HL-60 (cell line): Measurements from ENCODE around the gene POC1B.

Experiments used
- DNase-seq, 2 experiments: peaks; one replicate each; pipeline ENCODE4 v3.0.0-alpha.2; 2010 to 2020; ENCODE audit warnings: low read depth in 1 of 2, low spot score in 1 of 2
- H3K27ac ChIP-seq: fragments of 250-450 bp; sonication (Bioruptor Pico); replicated peaks from 2 replicates; pipeline ENCODE4 v1.5.1; 2020; ENCODE audit warnings: mild to moderate bottlenecking, moderate library complexity
- H3K27me3 ChIP-seq: fragments of 250-450 bp; sonication (Bioruptor Pico); 2 replicates; pipeline ENCODE4 v1.5.1; 2021; ENCODE audit warnings: mild to moderate bottlenecking, moderate library complexity; ENCODE audit not compliant: insufficient read depth, poor library complexity, severe bottlenecking
- H3K4me3 ChIP-seq: replicated peaks from 2 replicates; pipeline ENCODE4 v1.5.1; 2011; ENCODE audit warnings: mild to moderate bottlenecking, control low read depth, low read length; ENCODE audit not compliant: insufficient read depth
- CTCF ChIP-seq: IDR thresholded peaks from one replicate; pipeline ENCODE4 v1.5.1; 2011; ENCODE audit warnings: low read length, control low read depth, inconsistent platforms; ENCODE audit not compliant: insufficient read depth
- GABPA ChIP-seq: IDR thresholded peaks from 2 replicates; pipeline ENCODE4 v1.6.1; 2012; ENCODE audit warnings: low read depth
- POLR2AphosphoS5 ChIP-seq: IDR thresholded peaks from 2 replicates; pipeline ENCODE4 v1.6.1; 2012; ENCODE audit warnings: low read depth
- REST ChIP-seq: IDR thresholded peaks from 2 replicates; pipeline ENCODE4 v1.6.1; 2012; ENCODE audit warnings: low read depth; ENCODE audit not compliant: insufficient replicate concordance
- SPI1 ChIP-seq: IDR thresholded peaks from 2 replicates; pipeline ENCODE4 v1.6.1; 2012; ENCODE audit warnings: low read depth, mild to moderate bottlenecking, borderline replicate concordance

POC1B gene

DNA sequence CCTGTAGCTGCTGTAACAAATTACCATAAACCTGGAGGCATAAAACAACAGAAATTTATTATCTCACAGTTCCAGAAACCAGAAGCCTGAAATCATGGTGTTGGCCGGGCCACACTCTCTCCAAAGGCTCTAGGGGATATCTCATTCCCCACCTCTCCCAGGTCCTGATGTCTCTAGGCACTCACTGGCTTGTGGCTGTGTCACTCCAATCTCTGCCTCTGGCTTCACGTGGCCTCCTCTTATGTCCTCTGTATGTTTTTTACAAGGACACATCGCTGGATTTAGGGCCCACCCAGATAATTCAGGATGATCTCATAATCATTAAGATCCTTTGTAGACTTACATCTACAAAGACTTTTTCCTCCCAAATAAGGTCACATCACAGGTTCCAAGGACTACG lies 9.2 kb downstream of the POC1B start:
- no peak for DNase-seq
- no peak overlapping the region for H3K4me3 ChIP-seq
- no peak overlapping the region for H3K27ac ChIP-seq
- no peak for TF ChIP-seq REST
- no peak for TF ChIP-seq GABPA
- TF ChIP-seq SPI1: no peak
- no peak for TF ChIP-seq CTCF
- no peak for TF ChIP-seq POLR2AphosphoS5
- no peaks in the 10 kb centered on the region for H3K27me3 ChIP-seq

- H3K4me3 ChIP-seq: no peak overlapping the region
- DNase-seq: peak; percentile 20 to 37
- H3K27me3 ChIP-seq: no peaks in the 10 kb centered on the region
- H3K27ac ChIP-seq: no peak overlapping the region
- no peak for TF ChIP-seq GABPA
- TF ChIP-seq POLR2AphosphoS5: no peak
- TF ChIP-seq SPI1: no peak
- TF ChIP-seq REST: no peak
- no peak for TF ChIP-seq CTCF
Observed at GRCh38 chr12:89514751-89515150, 11.1 kb downstream of the POC1B start.

GRCh38 chr12:89513544-89513943 lies 12.3 kb downstream of the POC1B start:
- TF ChIP-seq CTCF (no peak), POLR2AphosphoS5 (no peak), REST (no peak), SPI1 (no peak), GABPA (no peak)
- Histone ChIP-seq H3K27me3 (no peaks in the 10 kb centered on the region), H3K27ac (peak overlapping the region; percentile 31), H3K4me3 (no peak overlapping the region)
- DNase-seq: no peak
